Stimulated activated CD8-positive, alpha-beta memory T cell treated with anti-CD3 and anti-CD28 coated beads, Interleukin-15, amount 100 ng/mL, for 1 hour (primary cell): Measurements from ENCODE around the gene ACADVL.
"Not testable (repeated sequence)": the region's sequence is repeated elsewhere in the genome, so short reads cannot be mapped to it uniquely, and the experiment has no call there.

Experiments used
- DNase-seq: peaks from one replicate; pipeline ENCODE4 v3.0.0-alpha.2; 2020; ENCODE audit warnings: low read depth

Gene ACADVL

GRCh38 chr17:7235693-7236665 is 16.2 kb downstream of the ACADVL start:
- no peak for DNase-seq

- no peak for DNase-seq
Observed at GRCh38 chr17:7236808-7237207, 17.1 kb downstream of the ACADVL start.

GRCh38 chr17:7237266-7237760 is 17.6 kb downstream of the ACADVL start:
- DNase-seq: no peak

- DNase-seq: peak; percentile 70
Observed at GRCh38 chr17:7237761-7238419, 18.2 kb downstream of the ACADVL start.

- DNase-seq: no peak
Observed at GRCh38 chr17:7238420-7239090, 18.8 kb downstream of the ACADVL start.

GRCh38 chr17:7239091-7240027 is 19.6 kb downstream of the ACADVL start, which contains the start of gene PHF23:
Gene PHF23, minus strand, starts transcription at chr17:7239457. Its CDS starts 178 bp downstream, at chr17:7239279.
- peak; percentile 94 for DNase-seq

GRCh38 chr17:7240375-7240774 is 20.6 kb downstream of the ACADVL start:
- no peak for DNase-seq

- DNase-seq: no peak
Observed at GRCh38 chr17:7241090-7241733, 21.5 kb downstream of the ACADVL start.

- peak; percentile 94 for DNase-seq
Observed at GRCh38 chr17:7241783-7242716, 22.3 kb downstream of the ACADVL start, which contains the start of gene GABARAP. Gene GABARAP, minus strand, starts transcription at chr17:7242449. Its CDS starts 119 bp downstream, at chr17:7242330.

GRCh38 chr17:7242717-7243452 is 23.1 kb downstream of the ACADVL start:
- peak; percentile 86 for DNase-seq

- no peak for DNase-seq
Observed at GRCh38 chr17:7243453-7243729, 23.7 kb downstream of the ACADVL start.

- not testable (repeated sequence) for DNase-seq
Observed at GRCh38 chr17:7243838-7244237, 24.1 kb downstream of the ACADVL start.

- no peak for DNase-seq
Observed at GRCh38 chr17:7246779-7247178, 27.0 kb downstream of the ACADVL start.

- DNase-seq: no peak
Observed at GRCh38 chr17:7248796-7249195, 29.1 kb downstream of the ACADVL start.

- DNase-seq: no peak
Observed at GRCh38 chr17:7249214-7249613, 29.5 kb downstream of the ACADVL start.

GRCh38 chr17:7249830-7250229 is 30.1 kb downstream of the ACADVL start:
- DNase-seq: no peak

GRCh38 chr17:7250695-7251627 is 31.2 kb downstream of the ACADVL start:
- DNase-seq: no peak

- peak; percentile 98 for DNase-seq
Observed at GRCh38 chr17:7251661-7252175, 32.0 kb downstream of the ACADVL start, which contains the start of gene CTDNEP1. Gene CTDNEP1, minus strand, starts transcription at chr17:7251734. Its CDS starts 438 bp downstream, at chr17:7251296.
